HCT116 (cell line): ENCODE measurements around the gene HBG2. TPM values are rescaled to one million over a fixed set of nuclear protein-coding genes. Genes with fewer than 3 reads are reported as not detected.

Experiments used
- ATAC-seq: fragments of 200-7000 bp; cut with Tn5 transposase; 2 replicates; pipeline ENCODE4 v1.9.1; 2020; ENCODE audit warnings: mild to moderate bottlenecking, moderate library complexity
- BruUV-seq: library from RNA; stranded (reverse); fragments of 400-500 nt; replicated peaks from 2 replicates; lab custom pipeline; 2021; lab: Mats Ljungman, UMichigan
- CTCF ChIA-PET: fragments of 300-600 bp; sonication (Branson Sonifier 250); formaldehyde crosslinking; loops from one replicate; lab custom pipeline; 2021; ENCODE audit warnings: antibody characterized with exemption; lab: Charles Lee
- POLR2A ChIA-PET: fragments of 300-600, 350-600 bp; sonication (Branson Sonifier 250); formaldehyde crosslinking; loops from one replicate; lab custom pipeline; 2021; ENCODE audit warnings: antibody characterized with exemption; lab: Charles Lee
- RAD21 ChIA-PET, 2 experiments: fragments of 300-600 bp; sonication (Branson Sonifier 250); formaldehyde crosslinking; loops; one replicate each; lab custom pipeline; 2023; ENCODE audit warnings: low total read pairs in 2 of 2; ENCODE audit not compliant: uncharacterized antibody in 2 of 2, unreplicated experiment in 2 of 2, low non-redundant PET in 1 of 2; lab: Charles Lee
- DNase-seq: peaks from one replicate; pipeline ENCODE4 v3.0.0-alpha.2; 2010; ENCODE audit warnings: low read depth, low spot score
- H2AFZ ChIP-seq: fragments of 200-600 bp; shearing (Covaris generic), sonication (generic); 2 replicates; pipeline ENCODE4 v1.6.1; 2017; ENCODE audit warnings: low read depth, mixed run types, mixed read lengths, antibody characterized with exemption, low read length; ENCODE audit not compliant: poor library complexity, severe bottlenecking
- H3K27ac ChIP-seq: 2 replicates; pipeline ENCODE4 v1.5.1; 2012; ENCODE audit warnings: low read depth, low read length
- H3K27me3 ChIP-seq: fragments of 200-600 bp; sonication (generic); 2 replicates; pipeline ENCODE4 v1.6.1; 2016; ENCODE audit warnings: mixed run types, low read length, mixed read lengths; ENCODE audit not compliant: insufficient read depth
- H3K36me3 ChIP-seq, 2 experiments: fragments of 200-500 bp in 1 of 2; fragments of 200-600 bp in 1 of 2; sonication (Bioruptor generic) in 1 of 2; sonication (generic) in 1 of 2; 2 replicates each; pipeline versions ENCODE4 v1.5.1 to v1.6.1; 2014 to 2016; ENCODE audit warnings: low read length in 2 of 2, inconsistent platforms in 1 of 2, mixed read lengths in 1 of 2, mixed run types in 1 of 2; ENCODE audit not compliant: insufficient read depth in 2 of 2, control insufficient read depth in 1 of 2
- H3K4me1 ChIP-seq, 2 experiments: fragments of 200-600 bp in 1 of 2; sonication (generic) in 1 of 2; 2 replicates each; pipeline versions ENCODE4 v1.5.1 to v1.6.1; 2012 to 2017; ENCODE audit warnings: low read length in 2 of 2, inconsistent platforms in 1 of 2, mild to moderate bottlenecking in 1 of 2, mixed read lengths in 1 of 2, mixed run types in 1 of 2, moderate library complexity in 1 of 2; ENCODE audit not compliant: insufficient read depth in 2 of 2, control insufficient read depth in 1 of 2
- H3K4me2 ChIP-seq: fragments of 200-600 bp; sonication (generic); 2 replicates; pipeline ENCODE4 v1.6.1; 2017; ENCODE audit warnings: mixed run types, low read length, mixed read lengths
- H3K4me3 ChIP-seq, 2 experiments: fragments of 200-600 bp in 1 of 2; sonication (generic) in 1 of 2; replicated peaks in 1 of 2; 2 replicates each; pipeline ENCODE4 v1.5.1; 2011 to 2016; ENCODE audit warnings: low read length in 2 of 2, control low read depth in 1 of 2, low read depth in 1 of 2, mild to moderate bottlenecking in 1 of 2, mixed read lengths in 1 of 2, mixed run types in 1 of 2
- H3K79me2 ChIP-seq: fragments of 200-600 bp; sonication (generic); 2 replicates; pipeline ENCODE4 v1.6.1; 2017; ENCODE audit warnings: mild to moderate bottlenecking, mixed run types, low read length, moderate library complexity, mixed read lengths; ENCODE audit not compliant: insufficient read depth
- H3K9ac ChIP-seq: fragments of 200-600 bp; sonication (generic); 2 replicates; pipeline ENCODE4 v1.6.1; 2016; ENCODE audit warnings: low read length, mixed read lengths
- H3K9me2 ChIP-seq: fragments of 200-600 bp; sonication (generic), shearing (Covaris generic); 2 replicates; pipeline ENCODE4 v1.6.1; 2017; ENCODE audit warnings: mixed run types, mild to moderate bottlenecking, moderate library complexity; ENCODE audit not compliant: insufficient read depth
- H3K9me3 ChIP-seq, 2 experiments: fragments of 200-500 bp in 1 of 2; fragments of 200-600 bp in 1 of 2; sonication (Bioruptor generic) in 1 of 2; sonication (generic) in 1 of 2; 2 replicates each; pipeline ENCODE4 v1.6.1; 2014 to 2017; ENCODE audit warnings: low read length in 2 of 2, mixed read lengths in 2 of 2, inconsistent platforms in 1 of 2, low read depth in 1 of 2, mild to moderate bottlenecking in 1 of 2, mixed run types in 1 of 2, moderate library complexity in 1 of 2; ENCODE audit not compliant: control insufficient read depth in 1 of 2, insufficient read depth in 1 of 2
- H4K20me1 ChIP-seq: fragments of 200-600 bp; sonication (generic), shearing (Covaris generic); 2 replicates; pipeline ENCODE4 v1.6.1; 2017; ENCODE audit warnings: mixed run types, mild to moderate bottlenecking, moderate library complexity; ENCODE audit not compliant: insufficient read depth
- CBX3 ChIP-seq: IDR thresholded peaks from 2 replicates; pipeline ENCODE4 v1.6.1; 2012; ENCODE audit warnings: low read depth
- CEBPB ChIP-seq: IDR thresholded peaks from 2 replicates; pipeline ENCODE4 v1.6.1; 2012; ENCODE audit warnings: low read depth
- EGR1 ChIP-seq: IDR thresholded peaks from 2 replicates; pipeline ENCODE4 v1.6.1; 2012; ENCODE audit warnings: low read depth
- EZH2phosphoT487 ChIP-seq: fragments of 200-600 bp; IDR thresholded peaks from 2 replicates; pipeline ENCODE4 v1.6.1; 2018; ENCODE audit warnings: antibody characterized with exemption, borderline replicate concordance
- FOSL1 ChIP-seq: IDR thresholded peaks from 2 replicates; pipeline ENCODE4 v1.6.1; 2012; ENCODE audit warnings: low read depth
- JUND ChIP-seq: IDR thresholded peaks from 2 replicates; pipeline ENCODE4 v1.6.1; 2012
- POLR2A ChIP-seq: IDR thresholded peaks from 2 replicates; pipeline ENCODE4 v1.7.0; 2011; ENCODE audit warnings: borderline replicate concordance; ENCODE audit not compliant: insufficient read depth, insufficient read length; ENCODE audit errors: extremely low read depth
- POLR2AphosphoS5 ChIP-seq: IDR thresholded peaks from 2 replicates; pipeline ENCODE4 v1.6.1; 2011; ENCODE audit warnings: mild to moderate bottlenecking, low read depth, low read length, moderate library complexity
- RAD21 ChIP-seq: IDR thresholded peaks from 2 replicates; pipeline ENCODE4 v1.6.1; 2012; ENCODE audit warnings: low read depth, mild to moderate bottlenecking
- SIN3A ChIP-seq: IDR thresholded peaks from 2 replicates; pipeline ENCODE4 v1.6.1; 2012; ENCODE audit warnings: low read depth
- SP1 ChIP-seq: IDR thresholded peaks from 2 replicates; pipeline ENCODE4 v1.6.1; 2012; ENCODE audit warnings: low read depth
- SRF ChIP-seq: IDR thresholded peaks from 2 replicates; pipeline ENCODE4 v1.6.1; 2012; ENCODE audit warnings: low read depth
- YY1 ChIP-seq: IDR thresholded peaks from 2 replicates; pipeline ENCODE4 v1.6.1; 2011; ENCODE audit warnings: low read length, low read depth, moderate library complexity, mild to moderate bottlenecking; ENCODE audit not compliant: insufficient replicate concordance; ENCODE audit errors: extremely low read depth
- intact Hi-C: fragments of 100-400 bp; cut with micrococcal nuclease; formaldehyde crosslinking; loops from 2 replicates; pipeline ENCODE4 v1.10.0; 2022
- total RNA-seq: library from RNA; stranded (reverse); gene quantifications from one replicate; pipeline ENCODE4 v1.2.1, GENCODE V29; 2021; ENCODE audit not compliant: unreplicated experiment
- TF ChIP-seq, protein P1 (sequence below): IDR thresholded peaks from 2 replicates; pipeline ENCODE4 v1.6.1; 2011; ENCODE audit warnings: mild to moderate bottlenecking, low read length, moderate library complexity; ENCODE audit not compliant: insufficient replicate concordance; ENCODE audit errors: extremely low read depth

Gene HBG2
- total RNA-seq, 1 experiment from 2014 or later, result 48.1 TPM

- H3K9me2 ChIP-seq, result no peaks in the 10 kb centered on the region
- ChIA-PET RAD21 (no interaction called here), POLR2A (no interaction called here), CTCF (no interaction called here)
- no peak overlapping the region for H3K4me2 ChIP-seq
- H4K20me1 ChIP-seq, result no peaks in the 10 kb centered on the region
- no peak for TF ChIP-seq EZH2phosphoT487
- no peak for TF ChIP-seq POLR2A
- no peak for TF ChIP-seq RAD21
- TF ChIP-seq EGR1, result no peak
- no peak for TF ChIP-seq YY1
- TF ChIP-seq CEBPB, result no peak
- TF ChIP-seq SIN3A, result no peak
- TF ChIP-seq, protein P1, sequence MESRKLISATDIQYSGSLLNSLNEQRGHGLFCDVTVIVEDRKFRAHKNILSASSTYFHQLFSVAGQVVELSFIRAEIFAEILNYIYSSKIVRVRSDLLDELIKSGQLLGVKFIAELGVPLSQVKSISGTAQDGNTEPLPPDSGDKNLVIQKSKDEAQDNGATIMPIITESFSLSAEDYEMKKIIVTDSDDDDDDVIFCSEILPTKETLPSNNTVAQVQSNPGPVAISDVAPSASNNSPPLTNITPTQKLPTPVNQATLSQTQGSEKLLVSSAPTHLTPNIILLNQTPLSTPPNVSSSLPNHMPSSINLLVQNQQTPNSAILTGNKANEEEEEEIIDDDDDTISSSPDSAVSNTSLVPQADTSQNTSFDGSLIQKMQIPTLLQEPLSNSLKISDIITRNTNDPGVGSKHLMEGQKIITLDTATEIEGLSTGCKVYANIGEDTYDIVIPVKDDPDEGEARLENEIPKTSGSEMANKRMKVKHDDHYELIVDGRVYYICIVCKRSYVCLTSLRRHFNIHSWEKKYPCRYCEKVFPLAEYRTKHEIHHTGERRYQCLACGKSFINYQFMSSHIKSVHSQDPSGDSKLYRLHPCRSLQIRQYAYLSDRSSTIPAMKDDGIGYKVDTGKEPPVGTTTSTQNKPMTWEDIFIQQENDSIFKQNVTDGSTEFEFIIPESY, result no peak
- no peak for TF ChIP-seq POLR2AphosphoS5
- no peak for TF ChIP-seq SP1
- no peak for TF ChIP-seq FOSL1
- no peak for TF ChIP-seq SRF
- no peak for TF ChIP-seq CBX3
- no peak for TF ChIP-seq JUND
- peaks cover 18 to 33% of the 10 kb centered on the region in 2 experiments for H3K4me1 ChIP-seq
- no peak overlapping the region for H2AFZ ChIP-seq
- no peak overlapping the region for H3K9ac ChIP-seq
- no peak for ATAC-seq
- no peak overlapping the region for H3K27ac ChIP-seq
- no peaks in the 10 kb centered on the region for H3K27me3 ChIP-seq
- intact Hi-C loops, result no loop called here
- H3K9me3 ChIP-seq, result no peaks in the 10 kb centered on the region
- no peak overlapping the region for H3K4me3 ChIP-seq
- no peaks in the 10 kb centered on the region for H3K79me2 ChIP-seq
- BruUV-seq, result no TSS peak
- no peak for DNase-seq
- H3K36me3 ChIP-seq, result no peaks in the 10 kb centered on the region
These were observed 29.3 kb upstream of the HBG2 start for GRCh38 chr11:5283882-5284281.
